Trophoblast cell (in vitro differentiated cells and primary cell): ENCODE results near the gene KCNG3.
A peak's percentile ranks its signal among the peaks of the same experiment; 100 is the strongest.

Source experiments
- DNase-seq, 2 donors: peaks; one replicate each; pipeline ENCODE4 v3.0.0-alpha.2; 2016
- H2AFZ ChIP-seq: 2 replicates; pipeline ENCODE4 v1.6.1; 2013; ENCODE audit warnings: low read length, moderate library complexity, mild to moderate bottlenecking; ENCODE audit not compliant: insufficient read depth, poor library complexity
- H2AK5ac ChIP-seq: 2 replicates; pipeline ENCODE4 v1.6.1; 2013; ENCODE audit warnings: mild to moderate bottlenecking, low read length
- H2BK120ac ChIP-seq: 2 replicates; pipeline ENCODE4 v1.6.1; 2013; ENCODE audit warnings: low read length, mild to moderate bottlenecking, moderate library complexity; ENCODE audit not compliant: insufficient read depth, poor library complexity
- H2BK12ac ChIP-seq: 2 replicates; pipeline ENCODE4 v1.6.1; 2013; ENCODE audit warnings: mild to moderate bottlenecking, low read length, moderate library complexity
- H2BK5ac ChIP-seq: 2 replicates; pipeline ENCODE4 v1.6.1; 2013; ENCODE audit warnings: low read length, low read depth, moderate library complexity, mild to moderate bottlenecking; ENCODE audit not compliant: poor library complexity
- H3K14ac ChIP-seq: 2 replicates; pipeline ENCODE4 v1.6.1; 2013; ENCODE audit warnings: mild to moderate bottlenecking, low read length
- H3K18ac ChIP-seq: 2 replicates; pipeline ENCODE4 v1.6.1; 2013; ENCODE audit warnings: mild to moderate bottlenecking, low read length
- H3K23ac ChIP-seq: 2 replicates; pipeline ENCODE4 v1.6.1; 2013; ENCODE audit warnings: low read length
- H3K27ac ChIP-seq: 2 replicates; pipeline ENCODE4 v1.5.1; 2013; ENCODE audit warnings: low read depth, mild to moderate bottlenecking, inconsistent platforms, low read length, moderate library complexity
- H3K27me3 ChIP-seq: 2 replicates; pipeline ENCODE4 v1.6.1; 2013; ENCODE audit warnings: inconsistent platforms, mild to moderate bottlenecking, low read length, moderate library complexity; ENCODE audit not compliant: insufficient read depth
- H3K36me3 ChIP-seq, 2 experiments: 1 replicate in 1 of 2; 2 replicates in 1 of 2; pipeline ENCODE4 v1.6.1; 2013; ENCODE audit warnings: low read length in 2 of 2, mild to moderate bottlenecking in 2 of 2, moderate library complexity in 1 of 2; ENCODE audit not compliant: insufficient read depth in 2 of 2, control insufficient read depth in 1 of 2
- H3K4ac ChIP-seq: 2 replicates; pipeline ENCODE4 v1.6.1; 2013; ENCODE audit warnings: low read depth, mild to moderate bottlenecking, low read length, moderate library complexity
- H3K4me1 ChIP-seq, 2 experiments: 1 replicate in 1 of 2; 2 replicates in 1 of 2; pipeline ENCODE4 v1.6.1; 2013; ENCODE audit warnings: low read length in 2 of 2, mild to moderate bottlenecking in 2 of 2, moderate library complexity in 1 of 2; ENCODE audit not compliant: insufficient read depth in 2 of 2, control insufficient read depth in 1 of 2
- H3K4me2 ChIP-seq: 2 replicates; pipeline ENCODE4 v1.6.1; 2013; ENCODE audit warnings: inconsistent platforms, mild to moderate bottlenecking, low read length, moderate library complexity
- H3K4me3 ChIP-seq: 2 replicates; pipeline ENCODE4 v1.5.1; 2013; ENCODE audit warnings: mild to moderate bottlenecking, low read depth, low read length, inconsistent platforms
- H3K79me1 ChIP-seq: one replicate; pipeline ENCODE4 v1.6.1; 2013; ENCODE audit warnings: low read length
- H3K79me2 ChIP-seq: 2 replicates; pipeline ENCODE4 v1.6.1; 2013; ENCODE audit warnings: low read length, mild to moderate bottlenecking; ENCODE audit not compliant: control insufficient read depth, insufficient read depth, poor library complexity
- H3K9ac ChIP-seq: 2 replicates; pipeline ENCODE4 v1.6.1; 2013; ENCODE audit warnings: mild to moderate bottlenecking, low read length
- H3K9me3 ChIP-seq: 2 replicates; pipeline ENCODE4 v1.6.1; 2013; ENCODE audit warnings: low read depth, mild to moderate bottlenecking, control low read depth, inconsistent platforms, low read length; ENCODE audit not compliant: insufficient read depth
- H4K12ac ChIP-seq: 2 replicates; pipeline ENCODE4 v1.6.1; 2013; ENCODE audit warnings: low read depth, mild to moderate bottlenecking, low read length, moderate library complexity
- H4K8ac ChIP-seq: 2 replicates; pipeline ENCODE4 v1.6.1; 2013; ENCODE audit warnings: low read depth, mild to moderate bottlenecking, low read length, moderate library complexity
- H4K91ac ChIP-seq: one replicate; pipeline ENCODE4 v1.6.1; 2013; ENCODE audit warnings: low read depth, mild to moderate bottlenecking, low read length, moderate library complexity
- WGBS: extraction: QIAGEN DNeasy Blood & Tissue Kit; methylation state at CpG from one replicate; pipeline ENCODE4 v1.1.7; 2013; ENCODE audit warnings: missing lambda C conversion rate; ENCODE audit not compliant: insufficient read length, insufficient coverage; ENCODE audit errors: extremely low coverage; 5-methylcytosine and 5-hydroxymethylcytosine counted together

Gene KCNG3

DNA sequence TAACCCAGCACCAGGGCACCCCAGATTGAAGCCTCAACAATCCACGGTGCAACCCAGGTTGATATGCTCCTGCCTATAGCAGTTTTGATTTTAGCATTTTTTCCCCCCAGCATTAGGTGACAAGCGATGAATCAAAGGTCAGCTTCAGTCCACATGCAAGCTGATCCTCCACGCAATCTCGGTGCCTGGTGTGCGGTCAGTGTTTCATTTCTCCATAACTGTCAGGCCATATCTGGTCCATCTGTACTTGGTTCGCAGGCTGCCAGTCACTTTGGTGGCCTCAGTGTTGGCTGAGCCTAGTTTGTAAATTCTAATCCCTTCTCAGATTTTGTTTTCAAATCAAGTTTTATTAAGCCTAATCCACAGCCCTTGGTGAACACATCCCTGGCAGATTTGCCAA lies 30.2 kb downstream of the KCNG3 start:
- H2AK5ac ChIP-seq, result no peak overlapping the region
- no peak overlapping the region for H2BK12ac ChIP-seq
- no peak overlapping the region for H2AFZ ChIP-seq
- no peak for DNase-seq
- no peak overlapping the region for H3K23ac ChIP-seq
- H4K8ac ChIP-seq, result no peak overlapping the region
- no peak overlapping the region for H4K91ac ChIP-seq
- H3K27me3 ChIP-seq, result no peaks in the 10 kb centered on the region
- H3K14ac ChIP-seq, result no peak overlapping the region
- no peaks in the 10 kb centered on the region for H3K36me3 ChIP-seq
- no peak overlapping the region for H2BK120ac ChIP-seq
- H3K4me1 ChIP-seq, result no peaks in the 10 kb centered on the region
- no peaks in the 10 kb centered on the region for H3K79me1 ChIP-seq
- H4K12ac ChIP-seq, result no peak overlapping the region
- H3K4me3 ChIP-seq, result no peak overlapping the region
- H3K4me2 ChIP-seq, result no peak overlapping the region
- no peak overlapping the region for H3K18ac ChIP-seq
- no peak overlapping the region for H3K4ac ChIP-seq
- no peaks in the 10 kb centered on the region for H3K9me3 ChIP-seq
- H3K9ac ChIP-seq, result peak overlapping the region; percentile 9
- no peaks in the 10 kb centered on the region for H3K79me2 ChIP-seq
- H2BK5ac ChIP-seq, result no peak overlapping the region
- WGBS, result no CpG with 5 or more reads among the region's 6 CpGs
- H3K27ac ChIP-seq, result no peak overlapping the region

DNA sequence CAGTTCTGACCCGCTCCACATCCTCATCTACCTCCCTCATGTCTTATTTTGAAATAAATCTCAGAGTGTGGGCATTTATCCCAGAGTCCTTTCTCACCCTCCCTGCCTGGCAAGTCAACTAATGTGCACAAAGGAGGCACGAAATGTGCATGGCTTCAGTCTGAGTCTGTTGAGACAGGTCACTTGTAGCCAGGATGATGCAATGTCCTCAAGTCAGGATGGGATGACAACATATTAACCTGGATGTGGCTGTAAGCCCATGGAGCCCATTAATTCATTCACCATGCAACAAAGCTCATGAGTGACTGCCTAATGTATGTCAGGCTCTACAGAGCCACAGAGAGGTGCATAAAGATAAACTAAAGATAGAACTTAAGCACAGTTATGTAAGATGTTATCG lies 34.5 kb downstream of the KCNG3 start:
- no CpG with 5 or more reads among the region's 3 CpGs for WGBS

DNA sequence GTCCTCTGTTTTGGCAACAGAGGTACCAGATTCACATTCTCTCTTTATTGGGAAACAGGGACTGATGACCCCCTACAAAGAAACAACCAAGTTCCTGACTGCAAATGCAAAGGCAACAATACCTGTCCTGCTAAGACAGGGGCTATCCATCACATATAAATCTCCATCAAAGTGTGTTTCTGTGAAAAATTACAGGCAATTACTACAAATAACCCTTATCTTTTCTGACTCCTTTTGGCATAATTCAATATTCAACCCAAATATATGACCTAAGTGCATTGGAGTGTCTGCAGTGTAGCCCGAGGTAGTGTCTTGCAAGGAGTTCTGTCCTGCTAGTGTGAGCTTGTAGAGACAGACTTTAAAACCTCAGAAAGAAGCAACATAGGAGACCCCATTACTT lies 35.4 kb downstream of the KCNG3 start:
- no peak overlapping the region for H3K23ac ChIP-seq
- H2AK5ac ChIP-seq, result no peak overlapping the region
- H3K9me3 ChIP-seq, result no peaks in the 10 kb centered on the region
- no peak overlapping the region for H3K4me3 ChIP-seq
- H3K36me3 ChIP-seq, result no peaks in the 10 kb centered on the region
- no CpG with 5 or more reads among the region's 1 CpG for WGBS
- H3K14ac ChIP-seq, result no peak overlapping the region
- DNase-seq, result no peak
- no peaks in the 10 kb centered on the region for H3K27me3 ChIP-seq
- H4K8ac ChIP-seq, result no peak overlapping the region
- no peak overlapping the region for H3K9ac ChIP-seq
- H3K4me2 ChIP-seq, result no peak overlapping the region
- no peaks in the 10 kb centered on the region for H3K4me1 ChIP-seq
- H2BK120ac ChIP-seq, result no peak overlapping the region
- no peak overlapping the region for H2AFZ ChIP-seq
- no peak overlapping the region for H3K18ac ChIP-seq
- no peak overlapping the region for H4K91ac ChIP-seq
- H3K4ac ChIP-seq, result no peak overlapping the region
- H3K79me1 ChIP-seq, result no peaks in the 10 kb centered on the region
- H3K79me2 ChIP-seq, result no peaks in the 10 kb centered on the region
- H2BK5ac ChIP-seq, result no peak overlapping the region
- no peak overlapping the region for H3K27ac ChIP-seq
- no peak overlapping the region for H2BK12ac ChIP-seq
- no peak overlapping the region for H4K12ac ChIP-seq

More for the DNA sequence above, 34.5 kb downstream of the KCNG3 start:
- peak; percentile 6 to 48 for DNase-seq
- Histone ChIP-seq H3K14ac (no peak overlapping the region), H3K79me1 (no peaks in the 10 kb centered on the region), H4K91ac (no peak overlapping the region), H3K36me3 (no peaks in the 10 kb centered on the region), H3K23ac (no peak overlapping the region), H3K27ac (no peak overlapping the region), H3K27me3 (no peaks in the 10 kb centered on the region), H3K4me2 (no peak overlapping the region), H3K9me3 (no peaks in the 10 kb centered on the region), H3K18ac (no peak overlapping the region), H2BK120ac (no peak overlapping the region), H2BK5ac (no peak overlapping the region), H2AFZ (no peak overlapping the region), H3K79me2 (no peaks in the 10 kb centered on the region), H4K8ac (no peak overlapping the region), H3K4me3 (no peak overlapping the region), H2AK5ac (no peak overlapping the region), H2BK12ac (no peak overlapping the region), H3K4ac (no peak overlapping the region), H3K9ac (no peak overlapping the region), H4K12ac (no peak overlapping the region), H3K4me1 (no peaks in the 10 kb centered on the region)

DNA sequence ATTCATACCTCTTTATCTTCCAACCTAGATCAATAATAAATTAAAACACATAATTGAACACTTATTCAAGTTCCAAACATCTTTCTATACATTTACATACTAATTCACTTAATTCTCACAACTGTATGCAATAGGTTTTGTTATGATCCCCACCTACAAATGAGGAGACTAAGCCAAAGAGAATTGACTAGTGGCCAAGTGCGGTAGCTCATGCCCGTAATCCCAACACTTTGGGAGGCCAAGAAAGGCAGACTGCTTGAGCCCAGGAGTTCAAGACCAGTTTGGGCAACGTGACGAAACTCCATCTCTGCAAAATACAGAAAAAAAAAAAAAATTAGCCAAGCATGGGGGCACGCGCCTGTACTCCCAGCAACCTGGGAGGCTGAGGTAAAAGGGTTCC lies 36.8 kb downstream of the KCNG3 start:
- Histone ChIP-seq H2BK12ac (no peak overlapping the region), H3K79me2 (no peaks in the 10 kb centered on the region), H2AK5ac (no peak overlapping the region), H3K4me1 (no peaks in the 10 kb centered on the region), H3K4me3 (no peak overlapping the region), H4K91ac (no peak overlapping the region), H2BK5ac (no peak overlapping the region), H4K8ac (no peak overlapping the region), H3K14ac (no peak overlapping the region), H3K9ac (no peak overlapping the region), H3K23ac (no peak overlapping the region), H3K36me3 (no peaks in the 10 kb centered on the region), H4K12ac (no peak overlapping the region), H3K4ac (no peak overlapping the region), H3K9me3 (no peaks in the 10 kb centered on the region), H2BK120ac (no peak overlapping the region), H3K4me2 (no peak overlapping the region), H3K79me1 (no peaks in the 10 kb centered on the region), H3K27me3 (no peaks in the 10 kb centered on the region), H3K27ac (no peak overlapping the region), H2AFZ (no peak overlapping the region), H3K18ac (no peak overlapping the region)
- WGBS, result no CpG with 5 or more reads among the region's 6 CpGs
- DNase-seq, result peak in 1 of 2 donors; percentile 15
